Neuronal stem cell (in vitro differentiated cells): ENCODE data around the gene TIGAR.

Source experiments
- DNase-seq: peaks from one replicate; pipeline ENCODE4 v3.0.0-alpha.2; 2013; ENCODE audit warnings: low spot score
- H2AFZ ChIP-seq: one replicate; pipeline ENCODE4 v1.6.1; 2013; ENCODE audit warnings: mild to moderate bottlenecking, low read length, inconsistent platforms
- H2AK5ac ChIP-seq: 2 replicates; pipeline ENCODE4 v1.6.1; 2013; ENCODE audit warnings: low read depth, mild to moderate bottlenecking, inconsistent platforms, low read length, moderate library complexity, mixed read lengths
- H2BK120ac ChIP-seq: 2 replicates; pipeline ENCODE4 v1.6.1; 2013; ENCODE audit warnings: low read depth, mild to moderate bottlenecking, inconsistent platforms, low read length, moderate library complexity, mixed read lengths
- H2BK12ac ChIP-seq: one replicate; pipeline ENCODE4 v1.6.1; 2013; ENCODE audit warnings: low read length, inconsistent platforms
- H2BK15ac ChIP-seq: 2 replicates; pipeline ENCODE4 v1.6.1; 2013; ENCODE audit warnings: mild to moderate bottlenecking, low read length, inconsistent platforms, mixed read lengths
- H2BK5ac ChIP-seq: one replicate; pipeline ENCODE4 v1.6.1; 2013; ENCODE audit warnings: inconsistent platforms, mild to moderate bottlenecking, low read length, moderate library complexity
- H3K14ac ChIP-seq: one replicate; pipeline ENCODE4 v1.6.1; 2013; ENCODE audit warnings: low read length, inconsistent platforms
- H3K18ac ChIP-seq: 2 replicates; pipeline ENCODE4 v1.6.1; 2013; ENCODE audit warnings: low read length, inconsistent platforms
- H3K23ac ChIP-seq: 2 replicates; pipeline ENCODE4 v1.6.1; 2013; ENCODE audit warnings: low read depth, mild to moderate bottlenecking, mixed read lengths, low read length, inconsistent platforms; ENCODE audit not compliant: poor library complexity
- H3K27ac ChIP-seq: replicated peaks from 3 replicates; pipeline ENCODE4 v1.5.1; 2013; ENCODE audit warnings: low read length, inconsistent platforms
- H3K27me3 ChIP-seq, 3 experiments: 2 replicates each; pipeline ENCODE4 v1.6.1; 2013; ENCODE audit warnings: low read length in 3 of 3, mild to moderate bottlenecking in 2 of 3, inconsistent platforms in 1 of 3, low read depth in 1 of 3, mixed read lengths in 1 of 3, moderate library complexity in 1 of 3; ENCODE audit not compliant: control insufficient read depth in 3 of 3, insufficient read depth in 3 of 3
- H3K36me3 ChIP-seq, 2 donors: replicated peaks in 1 of 2; 2 replicates each; pipeline ENCODE4 v1.6.1; 2013; ENCODE audit warnings: low read length in 2 of 2; ENCODE audit not compliant: control insufficient read depth in 2 of 2, insufficient read depth in 2 of 2
- H3K4ac ChIP-seq: 2 replicates; pipeline ENCODE4 v1.6.1; 2013; ENCODE audit warnings: inconsistent platforms, mild to moderate bottlenecking, low read length, moderate library complexity
- H3K4me1 ChIP-seq, 2 donors: 1 replicate in 1 of 2; 2 replicates in 1 of 2; pipeline ENCODE4 v1.6.1; 2013; ENCODE audit warnings: low read length in 2 of 2, low read depth in 1 of 2; ENCODE audit not compliant: control insufficient read depth in 2 of 2, insufficient read depth in 1 of 2
- H3K4me2 ChIP-seq: one replicate; pipeline ENCODE4 v1.6.1; 2013; ENCODE audit warnings: mild to moderate bottlenecking, low read length, inconsistent platforms; ENCODE audit not compliant: insufficient read depth, poor library complexity, severe bottlenecking
- H3K4me3 ChIP-seq, 2 donors: 2 replicates each; pipeline ENCODE4 v1.5.1; 2013; ENCODE audit warnings: low read length in 2 of 2, mild to moderate bottlenecking in 2 of 2, inconsistent platforms in 1 of 2, moderate library complexity in 1 of 2
- H3K79me1 ChIP-seq: one replicate; pipeline ENCODE4 v1.6.1; 2013; ENCODE audit warnings: low read depth, mild to moderate bottlenecking, inconsistent platforms, low read length, moderate library complexity
- H3K9ac ChIP-seq: one replicate; pipeline ENCODE4 v1.6.1; 2013; ENCODE audit warnings: mild to moderate bottlenecking, low read depth, low read length, inconsistent platforms; ENCODE audit not compliant: poor library complexity
- H3K9me3 ChIP-seq, 2 donors: replicated peaks in 1 of 2; 2 replicates each; pipeline versions ENCODE3 to v1.6.1; 2013; ENCODE audit warnings: low read length in 2 of 2, mild to moderate bottlenecking in 2 of 2, inconsistent platforms in 1 of 2, low read depth in 1 of 2, mixed read lengths in 1 of 2, moderate library complexity in 1 of 2; ENCODE audit not compliant: control insufficient read depth in 2 of 2, insufficient read depth in 1 of 2
- H4K8ac ChIP-seq: one replicate; pipeline ENCODE4 v1.6.1; 2013; ENCODE audit warnings: low read depth, mild to moderate bottlenecking, inconsistent platforms, low read length, moderate library complexity
- H4K91ac ChIP-seq: one replicate; pipeline ENCODE4 v1.6.1; 2013; ENCODE audit warnings: low read length, low read depth, mild to moderate bottlenecking, inconsistent platforms; ENCODE audit not compliant: poor library complexity
- WGBS, 2 donors: extraction: QIAGEN DNeasy Blood & Tissue Kit; methylation state at CpG; one replicate each; pipeline ENCODE4 v1.1.7; 2013; ENCODE audit warnings: missing lambda C conversion rate in 2 of 2, mixed read lengths in 1 of 2; ENCODE audit not compliant: insufficient read length in 2 of 2, insufficient replicate concordance in 1 of 2; ENCODE audit errors: extremely low coverage in 2 of 2; 5-methylcytosine and 5-hydroxymethylcytosine counted together

TIGAR gene

GRCh38 chr12:4388662-4389061 lies 67.6 kb downstream of the TIGAR start:
- 89% methylated on average over 1 of the region's 2 CpGs; no CpG with 5 or more reads in 1 of the 2 donors for WGBS, 2 donors
- H3K4me3 ChIP-seq, result no peak overlapping the region
- no peak overlapping the region for H2BK15ac ChIP-seq
- H3K27me3 ChIP-seq, result peaks cover 0 to 13% (median 0%) of the 10 kb centered on the region in 3 experiments
- peak overlapping the region; percentile 45 for H3K23ac ChIP-seq
- DNase-seq, result no peak
- no peaks in the 10 kb centered on the region for H3K9me3 ChIP-seq
- no peaks in the 10 kb centered on the region for H3K4me1 ChIP-seq
- no peak overlapping the region for H3K14ac ChIP-seq
- no peak overlapping the region for H3K9ac ChIP-seq
- H3K79me1 ChIP-seq, result no peaks in the 10 kb centered on the region
- no peak overlapping the region for H3K4me2 ChIP-seq
- no peak overlapping the region for H3K27ac ChIP-seq
- H2AK5ac ChIP-seq, result no peak overlapping the region
- no peak overlapping the region for H2AFZ ChIP-seq
- H3K36me3 ChIP-seq, result no peaks in the 10 kb centered on the region
- H2BK120ac ChIP-seq, result no peak overlapping the region
- H3K18ac ChIP-seq, result no peak overlapping the region
- no peak overlapping the region for H4K8ac ChIP-seq
- H2BK5ac ChIP-seq, result no peak overlapping the region
- no peak overlapping the region for H3K4ac ChIP-seq
- H2BK12ac ChIP-seq, result no peak overlapping the region
- H4K91ac ChIP-seq, result no peak overlapping the region

- no peak for DNase-seq
- peaks cover 0 to 4% (median 0%) of the 10 kb centered on the region in 3 experiments for H3K27me3 ChIP-seq
- H3K23ac ChIP-seq, result no peak overlapping the region
- H2AFZ ChIP-seq, result peak overlapping the region; percentile 25
- no peak overlapping the region for H2AK5ac ChIP-seq
- H3K36me3 ChIP-seq, result no peaks in the 10 kb centered on the region
- no peak overlapping the region for H3K4ac ChIP-seq
- no peak overlapping the region for H3K14ac ChIP-seq
- H3K79me1 ChIP-seq, result no peaks in the 10 kb centered on the region
- no peak overlapping the region for H2BK5ac ChIP-seq
- H4K91ac ChIP-seq, result no peak overlapping the region
- H3K4me1 ChIP-seq, result no peaks in the 10 kb centered on the region
- H2BK15ac ChIP-seq, result peak overlapping the region; percentile 75
- H3K4me3 ChIP-seq, result no peak overlapping the region
- peak overlapping the region; percentile 67 for H3K18ac ChIP-seq
- H2BK120ac ChIP-seq, result no peak overlapping the region
- H3K9me3 ChIP-seq, result no peaks in the 10 kb centered on the region
- no peak overlapping the region for H4K8ac ChIP-seq
- no peak overlapping the region for H3K4me2 ChIP-seq
- no CpG with 5 or more reads among the region's 15 CpGs for WGBS, 2 donors
- no peak overlapping the region for H3K27ac ChIP-seq
- H2BK12ac ChIP-seq, result no peak overlapping the region
- no peak overlapping the region for H3K9ac ChIP-seq
Observed at GRCh38 chr12:4392223-4392742, 71.3 kb downstream of the TIGAR start.

GRCh38 chr12:4393211-4393610 lies 72.2 kb downstream of the TIGAR start:
- Histone ChIP-seq H3K9me3 (no peaks in the 10 kb centered on the region), H3K4ac (no peak overlapping the region), H3K27ac (no peak overlapping the region), H3K14ac (no peak overlapping the region), H3K9ac (no peak overlapping the region), H2BK15ac (no peak overlapping the region), H4K91ac (no peak overlapping the region), H3K23ac (no peak overlapping the region), H3K18ac (no peak overlapping the region), H2BK5ac (no peak overlapping the region), H3K4me3 (no peak overlapping the region), H2BK12ac (no peak overlapping the region), H3K4me2 (no peak overlapping the region), H3K36me3 (no peaks in the 10 kb centered on the region), H3K27me3 (peaks cover 0 to 4% (median 0%) of the 10 kb centered on the region in 3 experiments), H3K79me1 (no peaks in the 10 kb centered on the region), H2AK5ac (no peak overlapping the region), H3K4me1 (no peaks in the 10 kb centered on the region), H2AFZ (no peak overlapping the region), H4K8ac (no peak overlapping the region), H2BK120ac (no peak overlapping the region)
- no CpG with 5 or more reads among the region's 5 CpGs for WGBS, 2 donors
- no peak for DNase-seq

DNA sequence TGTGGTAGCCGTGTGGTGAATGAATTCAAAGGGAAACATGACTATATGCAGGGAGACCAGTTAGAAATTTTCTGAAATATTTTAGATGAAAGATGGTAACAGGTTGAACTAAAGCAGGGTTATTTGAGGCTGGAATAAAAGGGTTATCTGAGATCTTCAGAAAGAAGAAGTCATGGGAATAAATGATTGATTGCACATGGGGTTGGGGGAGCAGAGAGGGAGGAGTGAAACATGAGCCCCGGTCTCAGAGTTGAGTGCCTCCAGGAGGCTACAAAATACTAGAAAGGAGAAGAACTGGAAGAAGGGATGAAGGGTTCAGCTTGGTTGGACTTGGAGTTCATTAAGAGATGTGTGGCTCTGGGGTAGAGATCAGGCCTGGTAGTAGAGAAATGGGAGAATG lies 74.8 kb downstream of the TIGAR start:
- no peak overlapping the region for H3K4me2 ChIP-seq

More for the DNA sequence above, 74.8 kb downstream of the TIGAR start:
- H3K27ac ChIP-seq, result no peak overlapping the region
- no peak overlapping the region for H2BK120ac ChIP-seq
- H3K14ac ChIP-seq, result no peak overlapping the region
- no peak overlapping the region for H2BK12ac ChIP-seq
- H3K27me3 ChIP-seq, result peaks cover 0 to 4% (median 0%) of the 10 kb centered on the region in 3 experiments
- DNase-seq, result no peak
- H3K79me1 ChIP-seq, result no peaks in the 10 kb centered on the region
- H2AFZ ChIP-seq, result no peak overlapping the region
- H2BK15ac ChIP-seq, result no peak overlapping the region
- no peak overlapping the region for H3K4me3 ChIP-seq
- WGBS, 2 donors, result no CpG with 5 or more reads among the region's 2 CpGs
- no peaks in the 10 kb centered on the region for H3K9me3 ChIP-seq
- no peak overlapping the region for H3K4ac ChIP-seq
- no peak overlapping the region for H3K23ac ChIP-seq
- H4K91ac ChIP-seq, result no peak overlapping the region
- H3K9ac ChIP-seq, result no peak overlapping the region
- H2BK5ac ChIP-seq, result no peak overlapping the region
- no peak overlapping the region for H2AK5ac ChIP-seq
- no peaks in the 10 kb centered on the region for H3K36me3 ChIP-seq
- no peak overlapping the region for H4K8ac ChIP-seq
- no peak overlapping the region for H3K18ac ChIP-seq
- H3K4me1 ChIP-seq, result no peaks in the 10 kb centered on the region
